Measurements from ENCODE around the gene IGSF11.

DNA sequence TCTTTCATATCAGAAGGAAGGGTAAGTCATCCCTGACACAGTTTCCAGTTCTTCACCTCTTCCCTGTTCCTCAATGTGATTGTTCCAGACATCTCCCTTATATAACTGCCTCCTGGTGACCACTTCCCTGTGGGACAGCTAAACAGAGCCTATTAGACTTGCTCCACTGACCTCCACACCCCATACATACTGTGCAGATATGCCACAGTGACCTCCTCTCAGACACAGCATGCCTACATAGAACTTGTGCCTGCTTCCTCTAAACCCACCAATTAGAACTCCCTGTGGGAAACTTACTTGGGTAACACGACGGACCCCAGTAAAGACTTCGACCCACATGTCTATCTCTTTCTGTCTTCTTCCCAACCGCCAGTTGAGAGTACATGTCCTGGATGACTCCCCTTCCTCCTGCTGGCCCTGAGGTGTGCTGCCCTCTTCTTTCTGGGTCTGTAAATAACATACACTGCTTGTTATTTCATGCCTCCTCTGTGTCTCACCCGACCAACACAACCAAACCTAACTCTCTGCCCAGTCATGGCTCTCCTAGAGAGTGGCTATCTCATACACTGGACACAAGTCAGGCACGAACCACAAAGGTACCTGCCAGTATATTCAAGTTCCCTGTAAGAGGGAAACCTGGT lies 53.0 kb downstream of the IGSF11 start:
- TF ChIP-seq, protein P1, sequence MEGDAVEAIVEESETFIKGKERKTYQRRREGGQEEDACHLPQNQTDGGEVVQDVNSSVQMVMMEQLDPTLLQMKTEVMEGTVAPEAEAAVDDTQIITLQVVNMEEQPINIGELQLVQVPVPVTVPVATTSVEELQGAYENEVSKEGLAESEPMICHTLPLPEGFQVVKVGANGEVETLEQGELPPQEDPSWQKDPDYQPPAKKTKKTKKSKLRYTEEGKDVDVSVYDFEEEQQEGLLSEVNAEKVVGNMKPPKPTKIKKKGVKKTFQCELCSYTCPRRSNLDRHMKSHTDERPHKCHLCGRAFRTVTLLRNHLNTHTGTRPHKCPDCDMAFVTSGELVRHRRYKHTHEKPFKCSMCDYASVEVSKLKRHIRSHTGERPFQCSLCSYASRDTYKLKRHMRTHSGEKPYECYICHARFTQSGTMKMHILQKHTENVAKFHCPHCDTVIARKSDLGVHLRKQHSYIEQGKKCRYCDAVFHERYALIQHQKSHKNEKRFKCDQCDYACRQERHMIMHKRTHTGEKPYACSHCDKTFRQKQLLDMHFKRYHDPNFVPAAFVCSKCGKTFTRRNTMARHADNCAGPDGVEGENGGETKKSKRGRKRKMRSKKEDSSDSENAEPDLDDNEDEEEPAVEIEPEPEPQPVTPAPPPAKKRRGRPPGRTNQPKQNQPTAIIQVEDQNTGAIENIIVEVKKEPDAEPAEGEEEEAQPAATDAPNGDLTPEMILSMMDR (IDR thresholded peaks at IDR 0.05) = no peak
- no peak for TF ChIP-seq POLR2A (IDR thresholded peaks at IDR 0.05)
